Stimulated activated CD4-positive, alpha-beta T cell treated with anti-CD3 and anti-CD28 coated beads, Interleukin-12 subunit alpha, Interleukin-12 subunit beta, amount 100 ng/mL, for 48 hours (primary cell): ENCODE data around the gene VAV2.

ENCODE experiments used
- DNase-seq, 3 donors: peaks; one replicate each; pipeline ENCODE4 v3.0.0-alpha.2; 2020; ENCODE audit warnings: low read depth in 2 of 3, low spot score in 1 of 3

The VAV2 gene

GRCh38 chr9:133841167-133841812, 150.8 kb downstream of the VAV2 start:
- no peak for DNase-seq

- DNase-seq, result no peak
These were observed 152.2 kb downstream of the VAV2 start for GRCh38 chr9:133839822-133840329.

- no peak for DNase-seq
These were observed 153.1 kb downstream of the VAV2 start for GRCh38 chr9:133838859-133839507.

GRCh38 chr9:133837627-133838597, 154.2 kb downstream of the VAV2 start:
- no peak for DNase-seq

- no peak for DNase-seq
These were observed 155.3 kb downstream of the VAV2 start for GRCh38 chr9:133836818-133837217.

- no peak for DNase-seq
These were observed 155.9 kb downstream of the VAV2 start for GRCh38 chr9:133836001-133836758.

- DNase-seq, result no peak
These were observed 156.7 kb downstream of the VAV2 start for GRCh38 chr9:133835262-133835901.

- no peak for DNase-seq
These were observed 157.8 kb downstream of the VAV2 start for GRCh38 chr9:133834080-133834976.

GRCh38 chr9:133833388-133834025, 158.6 kb downstream of the VAV2 start:
- no peak for DNase-seq

GRCh38 chr9:133832877-133833276, 159.2 kb downstream of the VAV2 start:
- no peak for DNase-seq

- DNase-seq, result no peak
These were observed 161.4 kb downstream of the VAV2 start for GRCh38 chr9:133830711-133831110.

- DNase-seq, result no peak
These were observed 161.8 kb downstream of the VAV2 start for GRCh38 chr9:133830310-133830709.

GRCh38 chr9:133828338-133828997, 163.7 kb downstream of the VAV2 start:
- no peak for DNase-seq

GRCh38 chr9:133826289-133827085, 165.6 kb downstream of the VAV2 start:
- DNase-seq, result no peak

- no peak for DNase-seq
These were observed 166.4 kb downstream of the VAV2 start for GRCh38 chr9:133825555-133826218.

- no peak for DNase-seq
These were observed 167.3 kb downstream of the VAV2 start for GRCh38 chr9:133824802-133825186.
